GM21825 (cell line): Measurements from ENCODE around the gene ACTN3.
A peak's percentile ranks its signal among the peaks of the same experiment; 100 is the strongest.
"Not testable (repeated sequence)": the region's sequence is repeated elsewhere in the genome, so short reads cannot be mapped to it uniquely, and the experiment has no call there.

ENCODE experiments used
- ATAC-seq: cut with Tn5 transposase; IDR thresholded peaks from one replicate; pipeline ENCODE4 v1.9.1; 2021; ENCODE audit warnings: mild to moderate bottlenecking, moderate library complexity; ENCODE audit not compliant: unreplicated experiment

Gene ACTN3

DNA sequence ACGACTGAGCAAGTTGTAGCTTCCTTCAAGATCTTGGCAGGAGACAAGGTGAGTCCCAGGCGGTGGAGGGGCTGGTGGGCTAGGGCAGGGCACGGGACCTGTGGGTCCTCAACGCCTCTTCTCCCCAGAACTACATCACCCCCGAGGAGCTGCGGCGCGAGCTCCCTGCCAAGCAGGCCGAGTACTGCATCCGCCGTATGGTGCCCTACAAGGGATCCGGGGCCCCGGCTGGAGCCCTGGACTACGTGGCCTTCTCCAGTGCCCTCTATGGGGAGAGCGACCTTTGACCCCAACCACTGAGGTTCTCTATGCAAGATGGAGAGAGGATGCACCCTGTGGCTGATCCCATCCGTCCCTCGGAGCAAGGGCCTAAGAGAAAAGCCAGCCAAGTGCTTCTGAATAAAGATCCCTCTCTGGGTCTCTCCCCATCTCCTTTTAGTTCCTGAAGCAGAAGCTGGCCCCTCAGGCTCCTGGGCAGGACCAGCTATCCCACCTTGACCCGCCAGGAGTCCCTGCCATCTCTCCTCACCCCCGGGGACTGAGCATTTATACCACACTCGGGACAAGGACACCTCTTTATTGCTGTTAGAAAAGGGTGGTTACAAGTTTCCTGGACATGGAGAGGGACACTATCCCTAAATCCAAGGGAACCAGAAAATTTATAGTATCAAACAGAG, 16.3 kb downstream of the ACTN3 start:
- ATAC-seq, result no peak

DNA sequence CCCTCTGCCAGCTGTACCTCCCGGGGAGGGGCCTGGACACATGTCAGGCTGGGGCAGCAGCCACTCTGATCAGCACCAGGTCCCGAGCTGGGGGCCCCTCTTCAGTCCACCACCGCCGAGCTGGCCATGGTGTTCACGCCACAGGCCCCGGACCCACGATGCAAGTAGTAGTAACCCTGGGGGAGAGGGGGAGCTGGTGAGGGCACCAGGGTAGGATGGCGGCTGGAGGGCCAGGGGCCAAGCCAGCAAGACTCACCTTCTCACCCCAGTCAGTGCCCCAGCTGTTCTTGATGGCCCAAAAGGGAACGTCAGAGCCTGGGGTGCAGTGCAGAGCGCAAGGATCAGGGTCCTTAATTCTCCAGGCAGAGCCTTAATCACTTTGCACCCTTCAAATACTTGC, 17.1 kb downstream of the ACTN3 start:
- no peak for ATAC-seq

DNA sequence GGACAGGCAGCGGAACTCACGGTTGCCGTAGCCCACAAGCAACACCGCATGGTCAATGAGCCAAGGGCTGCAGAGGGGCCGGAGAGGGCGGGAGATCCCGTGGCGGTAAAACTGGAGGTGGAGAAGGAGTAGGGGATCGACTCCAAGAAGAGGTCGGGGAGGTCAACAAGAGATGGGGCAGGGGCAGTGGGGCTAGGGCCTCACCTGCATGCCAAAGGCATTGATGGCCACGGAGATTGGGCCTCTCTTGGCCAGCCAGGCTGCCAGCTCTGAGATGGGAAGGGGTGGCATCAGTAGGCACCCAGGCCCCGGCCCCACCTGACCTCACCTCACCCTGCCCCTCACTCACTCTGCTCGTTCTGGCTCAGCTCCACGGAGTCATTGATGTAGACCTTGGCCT, 17.8 kb downstream of the ACTN3 start:
- ATAC-seq, result no peak

DNA sequence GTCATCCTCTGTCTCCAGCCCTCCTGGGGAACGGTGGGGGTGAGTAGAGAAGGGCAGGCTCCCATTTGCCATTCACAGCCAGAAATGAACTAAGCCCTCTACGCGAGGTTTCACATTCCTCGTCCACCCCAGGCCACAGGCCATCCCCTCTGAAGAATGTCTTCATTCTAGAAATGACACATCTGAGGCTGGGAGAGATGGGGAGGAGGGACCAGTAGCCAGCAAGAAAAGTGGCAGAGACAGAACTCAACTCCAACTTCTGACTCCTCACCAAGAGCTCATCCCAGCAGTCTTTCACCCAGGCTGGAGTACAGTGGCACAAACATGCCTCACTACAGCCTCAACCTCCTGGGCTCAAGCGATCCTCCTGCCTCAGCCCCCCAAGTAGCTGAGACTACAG, 18.3 kb downstream of the ACTN3 start:
- ATAC-seq, result no peak

DNA sequence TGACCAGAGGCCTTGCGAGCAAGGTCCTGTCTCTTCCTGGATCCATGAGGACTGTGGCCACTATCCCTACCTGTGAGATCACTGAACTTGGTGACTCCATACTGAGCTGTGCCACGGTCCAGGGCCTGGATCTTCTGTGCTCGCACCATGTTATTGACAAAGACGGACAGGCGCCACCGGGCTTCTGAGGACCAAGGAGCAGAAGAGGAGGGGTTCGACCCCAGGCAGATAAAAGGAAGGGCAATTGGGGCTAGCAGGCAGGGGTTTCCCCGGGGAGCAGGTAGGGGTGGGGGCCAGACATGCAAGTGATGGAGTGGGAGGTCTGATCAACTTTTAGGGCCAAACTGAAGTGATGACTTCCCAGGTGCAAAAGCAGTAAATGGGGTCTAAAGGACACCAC, 19.5 kb downstream of the ACTN3 start:
- no peak for ATAC-seq

DNA sequence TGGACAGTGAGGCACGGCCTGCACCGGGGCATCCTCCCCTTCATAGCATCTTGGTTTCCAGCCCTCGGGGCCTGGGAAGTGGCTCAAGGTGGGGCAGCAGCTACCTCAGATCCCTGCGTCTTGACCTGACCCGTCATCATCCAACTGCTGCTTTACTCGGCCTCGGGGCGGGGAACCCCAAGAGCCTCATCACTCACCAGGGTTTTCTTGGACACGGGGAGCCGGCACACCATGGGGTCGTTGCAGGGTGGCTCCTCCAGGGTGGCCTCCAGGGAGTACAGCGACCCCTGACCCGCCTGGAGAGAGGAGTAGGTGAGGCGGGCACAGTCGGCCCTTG, 21.1 kb downstream of the ACTN3 start:
- ATAC-seq, result no peak

DNA sequence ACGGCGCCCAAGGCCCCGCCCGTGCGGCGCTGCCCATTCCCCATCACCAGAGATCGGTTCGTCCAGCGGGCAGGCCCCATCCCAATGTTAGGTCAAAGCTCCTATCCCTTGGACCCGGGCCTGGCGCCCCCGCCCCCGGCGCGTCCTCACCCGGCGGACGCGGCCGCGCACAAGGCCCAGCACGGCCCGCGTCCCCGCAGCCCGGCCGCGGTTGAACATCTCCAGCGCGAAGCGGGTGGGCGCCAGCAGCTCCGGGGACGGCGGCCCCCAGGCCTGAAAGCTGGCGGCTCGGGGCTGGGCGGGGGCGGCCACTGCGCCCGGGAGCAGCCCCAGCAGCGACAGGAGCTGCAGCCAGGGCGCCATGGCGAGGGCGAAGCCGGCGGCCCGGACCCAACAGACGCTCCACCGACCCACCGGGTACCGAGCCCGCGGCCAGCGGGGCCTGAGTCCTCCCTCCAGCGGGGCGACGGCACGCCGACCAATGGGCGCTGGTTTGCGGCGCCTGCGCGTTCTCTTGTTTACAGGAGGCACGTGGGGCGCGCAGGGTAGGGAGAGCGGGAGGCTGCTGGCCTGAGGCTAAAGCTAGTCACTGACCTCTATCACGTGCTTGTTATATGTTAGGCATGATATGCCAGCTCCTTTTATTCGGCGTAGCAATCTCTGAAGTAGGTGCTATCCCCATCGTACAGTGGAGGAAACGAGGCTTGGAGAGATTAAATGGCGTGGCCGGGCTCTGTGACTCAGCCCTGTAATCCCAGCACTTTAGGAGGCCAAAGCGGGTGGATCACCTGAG, 21.6 kb downstream of the ACTN3 start, which contains the start of gene CTSF:
CTSF (minus strand) TSS at position 483 of the 793 bp plus-strand sequence; CDS start at position 363, 120 bp downstream.
- peak; percentile 44 for ATAC-seq

DNA sequence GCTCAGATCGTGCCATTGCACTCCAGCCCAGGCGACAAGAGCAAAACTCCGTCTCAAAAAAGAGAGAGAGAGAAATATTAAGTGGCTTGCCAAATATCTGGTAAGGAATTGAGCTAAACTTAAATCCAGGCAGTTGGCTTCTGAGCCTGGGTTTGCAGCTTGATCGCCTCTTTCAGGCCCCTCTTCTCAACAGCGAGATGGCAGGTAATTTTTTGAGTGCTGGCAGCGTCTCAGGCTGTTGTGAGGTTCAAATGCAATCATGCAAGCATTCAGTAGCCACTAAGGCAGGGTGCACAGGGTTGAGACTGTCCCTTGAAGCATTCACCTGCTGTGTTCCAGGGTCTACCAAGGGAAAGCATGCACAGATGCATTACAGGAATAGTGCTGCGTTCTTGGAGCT, 22.4 kb downstream of the ACTN3 start:
- ATAC-seq, result no peak

DNA sequence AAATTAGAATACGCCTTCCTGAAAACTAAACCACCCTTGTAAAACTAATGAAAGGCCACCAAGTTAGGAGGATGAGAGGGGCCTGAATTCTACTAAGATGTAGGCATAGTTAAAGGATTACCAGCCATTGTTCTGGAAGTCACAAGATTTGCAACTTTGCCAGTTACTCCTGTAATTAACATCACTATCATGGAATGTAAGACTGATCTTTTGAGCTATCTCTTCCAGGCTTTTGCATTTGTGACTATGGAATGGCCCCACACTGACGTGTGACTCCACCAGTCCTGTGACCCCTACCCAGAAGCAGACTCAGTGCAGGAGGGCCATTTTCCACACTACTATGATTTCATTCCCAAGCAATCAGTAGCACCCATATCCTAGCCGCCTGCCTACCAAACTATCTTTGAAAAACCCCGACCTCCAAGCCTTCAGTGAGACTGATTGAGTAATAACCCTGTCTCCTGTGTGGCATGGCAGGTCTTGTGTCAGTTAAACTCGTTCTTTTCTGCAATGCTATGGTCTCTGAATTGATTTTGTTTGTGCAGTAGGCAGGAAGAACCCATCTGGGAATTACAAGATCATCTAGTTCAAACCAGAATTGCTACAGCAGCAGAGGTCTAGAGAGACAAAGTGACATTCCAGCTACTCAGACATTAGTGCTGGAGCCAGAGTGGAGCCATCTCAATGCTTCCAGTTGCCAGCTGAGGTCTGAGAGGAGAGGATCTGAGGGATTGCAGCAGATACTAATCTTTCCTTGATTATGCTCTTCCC, 23.6 kb downstream of the ACTN3 start:
- ATAC-seq, result no peak

DNA sequence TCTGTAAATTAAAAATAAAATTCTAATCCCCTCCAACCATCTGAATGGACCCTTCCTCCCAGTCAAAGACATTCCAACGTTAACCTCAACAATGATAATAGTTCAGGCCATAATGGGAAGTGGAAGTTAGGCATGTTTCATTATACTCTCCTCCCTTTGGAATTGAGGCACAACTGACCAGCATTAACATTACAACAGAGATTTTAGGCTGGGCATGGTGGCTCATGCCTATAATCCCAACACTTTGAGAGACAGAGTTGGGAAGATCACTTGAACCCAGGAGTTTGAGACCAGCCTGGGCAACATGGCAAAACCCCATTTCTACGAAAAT, 24.1 kb downstream of the ACTN3 start:
- no peak for ATAC-seq

DNA sequence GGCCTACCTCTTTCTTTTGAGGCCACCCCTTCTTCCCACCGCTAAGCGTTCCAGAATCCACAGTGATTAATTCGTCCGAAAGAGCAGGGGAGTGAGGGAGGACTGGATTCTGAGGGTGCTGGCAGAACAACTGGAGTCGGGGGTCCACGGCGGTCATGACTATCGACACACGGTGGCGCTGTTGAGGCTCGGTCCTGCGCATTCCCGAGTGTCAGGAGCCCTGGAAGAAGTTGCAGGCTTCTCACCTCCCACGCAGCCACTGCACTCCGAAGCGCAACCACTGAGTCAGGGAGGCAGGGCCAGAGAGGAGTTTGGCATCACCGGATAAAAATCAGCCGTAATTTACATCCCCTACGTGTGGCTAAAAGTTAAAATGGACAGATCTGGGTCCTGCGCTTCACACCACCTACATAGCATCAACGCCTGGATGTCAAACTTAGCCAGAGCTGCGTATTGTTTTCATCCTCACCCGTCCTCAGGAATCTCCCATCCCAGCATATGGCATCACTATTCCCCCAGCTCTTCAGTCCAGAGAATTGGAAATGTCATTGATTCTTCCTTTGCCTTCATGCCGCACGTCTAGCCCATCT, 32.4 kb downstream of the ACTN3 start:
- ATAC-seq, result no peak

DNA sequence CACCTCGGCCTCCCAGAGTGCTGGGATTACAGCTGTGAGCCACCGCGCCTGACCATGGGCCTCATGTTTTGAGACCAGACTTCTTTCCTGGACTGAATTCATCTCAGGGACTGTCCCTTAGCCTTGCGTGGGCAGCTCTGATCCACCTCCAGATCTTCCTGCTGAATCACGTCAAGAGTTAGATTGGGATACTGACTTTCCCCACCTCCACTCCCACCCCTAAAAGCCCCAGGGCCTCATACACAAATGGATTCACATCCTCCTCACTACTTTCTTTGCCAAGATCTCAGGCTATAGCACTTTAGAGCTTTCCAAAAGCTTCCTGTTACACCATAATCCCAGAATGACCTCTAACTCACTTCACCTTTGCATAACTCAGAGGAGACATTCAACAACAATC, 34.1 kb downstream of the ACTN3 start:
- ATAC-seq, result no peak

DNA sequence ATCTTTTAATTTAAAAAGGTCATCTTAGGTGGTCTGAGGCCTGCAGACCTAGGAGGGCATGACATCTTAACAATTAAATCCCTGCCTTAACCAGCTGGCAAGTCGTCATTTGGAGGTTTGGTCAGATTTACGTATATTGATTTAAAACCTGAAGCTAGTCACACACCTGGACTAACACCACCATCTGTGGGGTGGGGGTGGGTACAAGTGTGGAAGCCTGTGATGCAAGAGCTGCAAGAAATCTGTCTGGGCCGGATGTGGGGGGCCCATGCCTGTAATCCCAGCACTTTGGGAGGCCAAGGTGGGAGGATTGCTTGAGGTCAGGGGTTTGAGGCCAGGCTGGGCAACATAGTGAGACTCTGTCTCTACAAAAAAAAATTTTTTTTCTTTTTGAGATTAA, 34.6 kb downstream of the ACTN3 start:
- no peak for ATAC-seq

DNA sequence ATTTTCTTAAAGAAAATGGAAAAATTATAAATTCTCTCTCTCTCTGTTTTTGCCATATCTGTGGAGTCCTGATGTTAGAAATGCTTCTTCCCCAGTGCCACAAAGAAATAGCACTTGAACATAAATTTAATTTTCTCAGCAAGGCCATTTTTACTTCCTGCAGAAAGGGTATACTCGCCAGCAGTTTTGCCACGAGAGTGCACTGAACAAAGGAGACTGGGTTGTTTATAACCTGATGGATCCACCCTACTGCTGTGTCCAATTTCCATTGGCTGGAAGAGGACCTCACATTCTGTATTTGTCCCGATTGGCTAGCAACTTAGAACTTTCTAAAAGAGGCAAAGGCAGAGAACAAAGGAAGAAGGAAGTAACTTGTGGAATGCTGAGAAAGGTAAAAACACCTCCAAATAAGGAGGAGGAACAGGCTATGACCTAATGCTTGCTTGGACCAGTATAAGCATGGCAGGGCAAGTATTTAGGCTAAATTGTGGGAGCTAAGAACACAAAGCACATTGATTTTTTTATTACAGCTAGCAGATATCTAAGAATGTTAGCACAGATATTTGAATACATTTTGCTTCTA, 36.0 kb downstream of the ACTN3 start:
- not testable (repeated sequence) for ATAC-seq

DNA sequence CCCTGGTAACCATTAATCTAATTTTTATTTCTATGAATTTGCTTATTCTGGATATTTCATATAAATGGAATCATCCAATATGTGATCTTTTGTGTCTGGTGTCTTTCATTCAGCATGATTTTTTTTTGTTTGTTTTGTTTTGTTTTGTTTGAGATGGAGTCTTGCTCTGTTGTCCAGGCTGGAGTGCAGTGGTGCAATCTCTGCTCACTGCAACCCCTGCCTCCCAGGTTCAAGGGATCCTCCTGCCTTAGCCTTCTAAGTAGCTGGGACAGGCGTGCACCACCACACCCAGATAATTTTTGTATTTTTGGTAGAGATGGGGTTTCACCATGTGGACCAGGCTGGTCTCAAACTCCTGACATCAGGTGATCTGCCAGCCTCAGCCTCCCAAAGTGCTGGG, 38.7 kb downstream of the ACTN3 start:
- ATAC-seq, result not testable (repeated sequence)

DNA sequence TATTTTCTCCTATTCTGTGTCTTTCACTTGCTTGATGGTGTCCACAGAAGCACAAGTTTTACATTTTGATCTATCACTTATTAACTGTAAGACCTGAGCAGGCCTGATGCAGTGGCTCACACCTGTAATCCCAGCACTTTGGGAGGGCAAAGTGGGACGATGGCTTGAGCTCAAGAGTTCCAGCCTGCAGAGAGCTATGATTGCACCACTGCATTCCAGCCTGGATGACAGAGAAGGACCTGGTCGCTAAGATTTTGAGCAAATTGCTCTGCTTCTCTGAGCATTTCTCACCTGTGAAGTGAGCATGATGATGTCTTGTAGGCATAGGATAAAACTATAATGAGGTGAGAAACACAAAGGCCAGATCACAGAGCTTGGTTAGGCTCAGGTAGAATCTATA, 39.4 kb downstream of the ACTN3 start:
- ATAC-seq, result no peak

DNA sequence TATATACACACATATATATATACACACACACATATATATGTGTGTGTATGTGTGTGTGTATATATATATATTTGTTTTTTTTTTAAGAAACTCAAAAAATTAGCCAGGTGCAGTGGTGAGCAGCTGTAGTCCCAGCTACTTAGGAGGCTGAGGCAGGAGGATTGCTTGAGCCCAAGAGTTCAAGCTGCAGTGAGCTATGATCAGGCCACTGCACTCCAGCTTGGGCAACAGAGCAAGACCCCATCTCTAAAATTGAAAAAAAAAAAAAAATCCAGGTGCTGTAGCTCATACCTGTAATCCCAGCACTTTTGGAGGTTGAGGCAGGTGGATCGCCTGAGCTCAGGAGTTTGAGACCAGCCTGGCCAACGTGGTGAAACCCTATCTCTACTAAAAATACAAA, 42.6 kb downstream of the ACTN3 start:
- not testable (repeated sequence) for ATAC-seq

DNA sequence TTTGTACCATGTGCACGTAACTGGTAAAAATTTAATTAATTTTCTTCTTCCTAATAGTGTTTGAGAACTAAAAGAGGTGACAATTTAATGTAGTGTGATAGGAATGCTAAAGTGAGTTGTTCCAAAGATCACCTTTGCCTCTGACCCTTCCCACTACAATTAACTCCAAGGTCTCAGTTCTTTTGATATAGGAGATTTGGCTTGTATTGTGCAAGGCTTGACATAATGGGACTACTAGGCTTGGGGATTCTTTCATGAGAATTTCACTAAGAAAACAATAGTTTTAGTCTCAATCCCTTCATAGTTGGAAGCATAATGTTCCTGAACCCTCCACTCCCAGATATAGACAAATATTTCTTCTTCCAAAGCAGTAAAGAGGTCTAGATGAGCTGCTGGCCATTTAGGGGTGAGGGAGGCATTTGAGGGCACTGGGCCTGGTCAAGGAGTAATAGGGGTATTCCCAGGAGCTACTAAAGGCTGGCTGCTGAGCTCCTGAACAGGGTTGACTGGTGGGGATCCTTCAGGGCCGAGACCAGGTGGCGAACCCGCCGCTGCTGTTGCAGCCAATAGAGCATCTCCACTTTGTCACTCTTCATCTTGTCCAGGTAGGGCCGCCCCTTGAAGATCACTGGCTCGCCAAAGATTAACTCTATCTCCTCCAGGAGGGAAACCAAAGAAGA, 43.4 kb downstream of the ACTN3 start:
- no peak for ATAC-seq

DNA sequence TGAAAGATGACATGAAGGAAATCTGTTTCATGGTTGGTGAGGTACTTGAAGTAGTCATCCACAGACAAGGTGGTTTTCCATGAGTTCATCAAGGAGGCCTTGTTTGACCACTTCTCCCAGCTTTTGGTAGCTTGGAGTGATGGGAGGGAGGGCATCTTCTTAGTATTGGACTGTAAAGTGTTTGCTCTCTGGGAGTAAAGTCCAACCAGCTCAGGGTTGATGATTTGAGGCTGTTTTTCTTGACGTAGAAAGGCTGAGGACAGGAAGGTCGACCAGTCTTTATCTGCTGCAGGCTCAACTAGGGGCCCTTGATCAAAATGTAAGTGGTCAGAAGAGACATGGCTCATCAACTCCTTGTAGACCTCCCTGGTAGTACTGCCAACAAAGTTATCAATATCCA, 44.5 kb downstream of the ACTN3 start:
- no peak for ATAC-seq

DNA sequence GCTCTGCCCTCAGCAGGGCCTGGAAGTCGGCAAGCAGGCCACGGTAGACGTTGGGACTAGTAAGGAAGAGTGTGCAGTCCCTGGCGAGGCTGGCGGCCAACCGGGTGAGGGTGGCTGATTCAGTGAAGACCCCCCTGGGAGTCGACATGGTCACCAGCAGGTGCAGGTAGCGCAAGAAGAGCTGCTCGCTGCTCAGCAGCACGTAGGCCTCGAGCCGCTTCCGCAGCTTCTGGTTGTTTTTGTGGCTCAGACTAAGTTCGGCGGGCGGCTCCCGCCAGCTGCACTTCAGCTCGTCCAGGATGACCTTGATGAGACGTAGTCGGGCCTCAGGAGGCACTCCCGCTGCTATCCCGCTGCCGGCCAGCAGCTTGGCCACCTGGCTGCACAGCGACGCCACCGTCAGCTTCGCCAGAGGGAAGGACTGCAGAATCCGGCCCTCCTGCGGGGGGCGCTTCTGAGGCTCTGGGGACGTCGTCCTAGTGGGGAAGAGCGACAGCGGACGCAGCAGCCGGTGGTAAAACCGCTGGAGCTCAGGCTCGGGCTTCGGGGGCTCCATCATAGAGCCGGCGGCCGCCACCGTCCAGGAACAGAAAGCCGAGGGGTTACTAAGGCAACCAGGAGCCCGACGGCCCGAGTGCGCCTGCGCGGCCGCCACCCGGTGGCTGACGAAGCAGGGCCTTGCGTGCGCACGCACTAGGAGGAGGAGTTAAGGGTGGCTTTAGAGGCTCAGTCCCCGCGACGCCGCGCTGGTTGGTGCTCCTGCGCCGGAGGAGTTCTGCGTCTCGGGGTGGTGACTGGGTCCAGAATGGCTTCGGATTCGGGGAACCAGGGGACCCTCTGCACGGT, 46.0 kb downstream of the ACTN3 start, which contains the start of the genes CCDC87 and CCS:
CCDC87 (minus strand) TSS at position 607 of the 846 bp plus-strand sequence; CDS start at position 559, 48 bp downstream.
CCS (plus strand) TSS at position 729 of the 846 bp plus-strand sequence; CDS start at position 806, 77 bp downstream.
- ATAC-seq, result peak; percentile 86
